Measurements from ENCODE around the gene SNX1.
"Not testable (repeated sequence)": the region's sequence is repeated elsewhere in the genome, so short reads cannot be mapped to it uniquely, and the experiment has no call there.

The SNX1 gene, protein sequence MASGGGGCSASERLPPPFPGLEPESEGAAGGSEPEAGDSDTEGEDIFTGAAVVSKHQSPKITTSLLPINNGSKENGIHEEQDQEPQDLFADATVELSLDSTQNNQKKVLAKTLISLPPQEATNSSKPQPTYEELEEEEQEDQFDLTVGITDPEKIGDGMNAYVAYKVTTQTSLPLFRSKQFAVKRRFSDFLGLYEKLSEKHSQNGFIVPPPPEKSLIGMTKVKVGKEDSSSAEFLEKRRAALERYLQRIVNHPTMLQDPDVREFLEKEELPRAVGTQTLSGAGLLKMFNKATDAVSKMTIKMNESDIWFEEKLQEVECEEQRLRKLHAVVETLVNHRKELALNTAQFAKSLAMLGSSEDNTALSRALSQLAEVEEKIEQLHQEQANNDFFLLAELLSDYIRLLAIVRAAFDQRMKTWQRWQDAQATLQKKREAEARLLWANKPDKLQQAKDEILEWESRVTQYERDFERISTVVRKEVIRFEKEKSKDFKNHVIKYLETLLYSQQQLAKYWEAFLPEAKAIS
- 69.9 to 175 (median 130) reads per million in 17 experiments for total RNA-seq

DNA sequence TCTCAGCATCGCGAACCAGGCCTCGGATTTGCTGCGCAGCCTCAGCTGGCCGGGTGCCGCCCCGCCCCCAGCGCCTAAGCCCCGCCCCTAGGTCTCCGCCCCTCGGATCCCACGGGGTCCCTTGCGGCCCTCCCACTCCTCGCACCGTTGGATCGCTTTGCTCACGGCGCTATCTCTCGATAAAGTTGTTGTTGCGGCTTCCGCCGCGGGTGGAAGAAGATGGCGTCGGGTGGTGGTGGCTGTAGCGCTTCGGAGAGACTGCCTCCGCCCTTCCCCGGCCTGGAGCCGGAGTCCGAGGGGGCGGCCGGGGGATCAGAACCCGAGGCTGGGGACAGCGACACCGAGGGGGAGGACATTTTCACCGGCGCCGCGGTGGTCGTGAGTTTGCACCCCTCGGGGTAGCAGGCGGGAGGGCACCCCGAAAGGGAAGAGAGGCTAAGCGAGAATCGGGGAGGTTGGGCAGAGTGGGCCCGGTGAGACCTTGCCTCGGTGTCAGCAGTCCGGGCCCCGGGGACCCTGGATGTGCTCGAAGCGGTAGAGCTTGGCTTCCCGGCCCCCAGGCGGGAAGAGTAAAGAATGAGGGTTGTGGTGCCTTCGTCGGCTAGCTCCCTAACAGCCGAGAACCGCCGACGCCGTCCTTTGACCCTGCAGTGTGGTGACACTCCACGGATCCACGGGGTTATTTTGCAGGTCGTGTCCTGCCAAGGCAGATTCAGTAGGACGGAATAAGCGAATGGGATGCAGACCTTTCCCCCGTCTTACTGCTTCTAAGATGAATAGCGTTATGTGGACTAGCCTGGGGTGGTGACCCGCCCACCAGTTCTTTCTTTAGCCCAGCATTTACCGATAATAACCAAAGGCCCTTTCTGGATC is at the start of gene SNX1:
SNX1 (plus strand) TSS at position 188 of the 873 bp plus-strand sequence; CDS start at position 220, 32 bp downstream.
- DNase-seq = peak; percentile 97 to 98 (median 98)

DNA sequence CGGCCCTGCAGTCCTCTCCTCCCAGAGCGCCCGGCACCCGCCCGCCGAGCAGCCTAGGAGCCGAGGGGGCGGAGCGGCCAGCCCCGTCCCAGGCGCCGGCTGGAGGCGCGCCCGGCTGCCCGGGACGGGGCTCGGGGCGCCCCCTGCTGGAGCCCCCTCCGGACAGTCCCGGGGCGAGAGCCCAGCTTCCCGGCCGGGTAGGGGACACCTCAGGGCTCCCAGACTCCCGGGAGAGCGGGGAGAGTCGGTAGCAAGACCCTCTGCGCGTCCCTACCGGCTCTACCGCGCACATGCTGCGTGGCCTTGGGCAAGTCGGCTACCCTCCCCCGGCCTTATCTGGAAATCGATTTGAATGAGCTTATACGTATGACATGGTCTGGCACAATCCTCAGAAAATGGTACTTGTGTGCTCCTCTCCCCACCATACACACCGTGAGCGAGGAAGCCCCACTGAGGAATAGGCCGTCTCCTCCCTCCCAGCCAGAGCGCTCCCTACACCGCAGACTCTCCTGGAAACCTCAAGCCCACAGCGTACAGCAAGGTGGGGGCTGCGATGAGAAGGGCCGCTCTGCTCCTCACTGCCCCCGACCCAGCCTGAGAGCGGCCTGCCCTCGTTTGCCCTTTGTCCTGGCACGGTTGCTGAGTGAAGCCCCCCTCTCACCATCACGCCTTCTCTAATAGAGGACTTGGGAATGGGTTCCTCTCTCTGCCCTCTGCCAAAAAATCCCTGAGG is 49.2 kb upstream of the SNX1 start, which contains the start of gene DAPK2:
DAPK2 (minus strand) TSS at position 65 of the 733 bp plus-strand sequence. CDS start 6,224 bp downstream, outside the sequence.
- DNase-seq = peak; percentile 70 to 92 (median 84)

DNA sequence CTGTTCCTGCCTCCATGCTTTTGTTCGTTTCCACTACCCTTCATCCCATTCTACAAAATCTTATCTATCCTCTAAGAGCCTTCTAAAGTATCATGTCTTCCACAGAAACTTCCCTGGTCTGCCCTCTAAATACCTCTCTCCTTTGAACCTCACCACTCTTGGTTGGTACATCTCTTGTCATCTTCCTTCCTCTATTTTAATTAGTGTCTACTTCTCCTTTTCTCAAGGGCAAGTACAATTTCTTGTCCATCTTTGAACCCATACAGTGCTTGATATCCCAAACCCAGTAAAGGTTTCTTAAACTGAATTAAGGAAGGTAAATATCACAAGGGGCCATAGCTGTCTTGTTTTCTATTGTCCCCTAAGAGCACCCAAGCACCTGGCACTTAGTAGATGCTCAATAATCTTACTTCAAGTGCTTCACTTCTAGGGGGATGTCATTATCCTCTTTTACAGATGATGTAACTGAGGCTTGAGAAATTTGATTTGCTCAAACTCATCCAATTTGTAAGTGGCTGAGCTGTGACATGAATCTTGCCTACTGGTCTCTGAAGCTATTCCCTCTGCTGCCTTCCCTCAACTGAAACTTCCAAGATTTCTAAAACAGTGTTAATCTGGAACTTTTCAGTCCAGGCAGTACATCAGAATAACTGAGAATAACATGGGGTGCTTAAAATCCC is 46.9 kb upstream of the SNX1 start:
- DNase-seq = peak in 3 of 4 experiments; percentile 44 to 78 (median 74)

DNA sequence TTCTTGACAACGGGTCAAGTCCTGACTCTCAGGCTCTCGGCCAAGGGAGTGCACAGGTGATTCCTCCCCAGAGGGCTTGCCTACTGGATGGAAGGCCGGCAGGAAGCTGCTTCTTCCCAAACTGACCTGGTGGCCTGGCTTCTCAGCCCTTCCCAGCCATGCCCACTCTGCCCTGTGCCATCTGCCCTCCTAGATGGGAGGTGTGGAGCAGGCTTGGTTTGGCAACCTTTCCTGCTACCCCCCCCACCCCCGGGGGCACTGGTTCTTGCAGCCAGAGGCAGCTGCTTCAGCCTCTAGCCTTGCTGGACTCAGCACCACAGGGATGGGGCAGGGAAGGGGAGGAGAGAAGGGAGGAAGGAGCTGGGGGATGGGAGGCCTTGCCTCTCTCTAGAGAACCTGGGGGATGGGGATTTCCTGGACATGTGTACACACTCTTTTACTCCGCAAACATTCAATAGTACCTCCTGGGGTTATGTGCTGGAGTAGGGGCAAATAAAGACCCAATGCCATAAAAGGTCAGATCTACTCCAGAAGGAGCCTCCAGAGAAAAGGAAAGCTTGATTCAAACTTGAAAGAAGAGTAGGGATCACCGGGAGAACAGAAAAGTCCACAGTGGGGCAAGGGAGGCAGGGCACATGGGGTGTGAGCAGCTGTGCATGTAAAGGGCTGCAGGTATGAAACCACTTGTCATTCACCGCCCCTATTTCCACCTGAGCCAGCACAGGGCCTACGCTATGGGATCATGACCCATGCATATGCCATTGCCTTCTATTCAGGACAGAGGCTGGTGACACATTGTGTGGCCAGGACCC is 45.3 kb upstream of the SNX1 start:
- no peak for DNase-seq

DNA sequence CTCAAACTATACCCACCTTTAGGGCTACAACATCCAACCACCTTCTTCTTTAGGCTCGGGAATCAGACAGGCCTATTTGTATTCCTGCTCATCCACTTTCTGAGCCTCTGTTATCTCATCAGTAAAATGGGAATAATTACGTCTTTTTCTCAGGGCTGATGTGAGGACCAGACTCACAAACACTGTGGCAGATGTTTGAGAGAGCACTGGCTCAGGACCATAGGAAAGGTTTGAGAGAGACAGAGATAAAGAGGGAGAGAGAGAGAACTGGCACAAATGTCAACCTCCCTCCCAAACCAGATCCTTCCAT is 44.7 kb upstream of the SNX1 start:
- no peak for DNase-seq

DNA sequence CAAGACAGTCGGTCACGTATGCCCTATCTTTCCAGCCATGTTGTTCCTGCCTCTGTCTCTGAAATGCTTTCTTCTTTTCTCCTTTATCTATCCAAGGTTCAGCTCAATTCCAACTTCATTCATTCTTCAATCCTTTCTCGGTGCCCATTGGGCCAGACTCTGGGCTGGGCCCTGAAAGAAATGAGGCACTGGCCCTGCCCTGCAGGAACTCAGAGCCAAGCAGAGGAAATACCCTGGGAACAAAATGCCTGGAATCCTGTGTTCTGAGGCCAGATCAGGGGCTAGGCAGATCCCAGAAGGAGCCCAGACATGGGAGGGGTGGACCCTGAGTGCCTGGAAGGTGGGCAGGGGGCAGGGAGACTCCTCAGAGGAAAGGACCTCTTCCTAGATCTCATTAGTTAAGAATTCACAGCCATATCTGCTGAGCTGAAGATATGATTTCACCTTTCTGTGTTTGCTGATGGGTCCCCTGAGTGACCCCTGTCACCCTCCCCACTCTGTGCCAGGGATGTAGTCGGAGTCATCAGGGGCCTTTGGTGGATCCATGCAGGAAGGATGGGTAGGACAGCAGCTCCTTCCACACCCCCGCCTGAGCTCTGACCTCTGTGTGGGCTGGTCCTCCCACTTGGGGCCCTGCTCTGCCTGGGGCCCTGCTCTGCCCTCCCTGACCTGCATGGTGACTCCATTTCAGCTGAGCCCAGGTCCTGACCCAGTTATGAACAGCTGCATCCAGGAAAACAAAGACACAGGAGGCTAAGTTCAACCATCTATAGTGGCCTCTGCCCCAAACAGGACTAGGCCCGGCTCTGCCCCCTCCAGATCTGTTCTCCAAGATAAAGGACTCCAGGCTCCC is 44.1 kb upstream of the SNX1 start:
- peak in 3 of 4 experiments; percentile 32 to 36 (median 34) for DNase-seq

DNA sequence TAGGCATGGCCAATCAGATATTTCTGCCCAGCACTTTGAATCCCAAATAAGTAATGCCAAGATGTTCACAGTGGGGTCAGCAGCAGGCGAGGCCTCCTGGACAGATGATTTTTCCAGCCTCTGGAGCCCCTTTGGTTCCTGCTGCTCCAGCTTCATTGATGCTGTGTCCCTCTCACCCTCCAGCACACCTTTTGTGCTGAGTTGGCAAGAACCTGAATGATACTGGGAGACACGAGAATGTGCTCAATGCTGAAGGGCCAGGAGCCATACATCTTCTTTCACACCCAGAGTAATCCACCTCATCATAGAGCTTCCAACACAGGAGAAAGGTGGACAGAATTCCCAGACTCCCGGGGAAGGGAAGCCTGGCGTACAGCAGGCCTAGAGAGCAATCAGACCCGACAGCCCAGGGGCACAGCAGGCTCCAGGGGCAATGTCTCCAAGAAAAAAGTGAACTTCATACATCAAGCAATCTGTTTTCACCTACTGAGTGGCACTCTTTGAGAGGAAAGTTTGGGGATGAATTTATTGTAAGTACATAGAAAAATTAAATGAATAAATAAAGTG is 42.8 kb upstream of the SNX1 start:
- DNase-seq = no peak

DNA sequence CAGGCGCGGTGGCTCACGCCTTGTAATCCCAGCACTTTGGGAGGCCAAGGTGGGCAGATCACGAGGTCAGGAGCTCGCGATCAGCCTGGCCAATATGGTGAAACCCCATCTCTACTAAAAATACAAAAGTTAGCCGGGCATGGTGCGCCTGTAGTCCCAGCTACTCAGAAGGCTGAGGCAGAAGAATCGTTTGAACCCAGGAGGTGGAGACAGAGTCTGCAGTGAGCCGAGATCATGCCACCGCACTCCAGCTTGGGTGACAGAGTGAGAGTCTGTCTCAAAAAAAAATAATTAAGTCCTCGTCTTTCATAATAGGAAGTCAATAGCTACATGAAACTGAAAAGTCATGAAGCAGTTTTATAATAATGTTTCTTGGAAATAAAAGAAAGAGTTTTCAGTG is 42.1 kb upstream of the SNX1 start:
- DNase-seq = not testable (repeated sequence)

DNA sequence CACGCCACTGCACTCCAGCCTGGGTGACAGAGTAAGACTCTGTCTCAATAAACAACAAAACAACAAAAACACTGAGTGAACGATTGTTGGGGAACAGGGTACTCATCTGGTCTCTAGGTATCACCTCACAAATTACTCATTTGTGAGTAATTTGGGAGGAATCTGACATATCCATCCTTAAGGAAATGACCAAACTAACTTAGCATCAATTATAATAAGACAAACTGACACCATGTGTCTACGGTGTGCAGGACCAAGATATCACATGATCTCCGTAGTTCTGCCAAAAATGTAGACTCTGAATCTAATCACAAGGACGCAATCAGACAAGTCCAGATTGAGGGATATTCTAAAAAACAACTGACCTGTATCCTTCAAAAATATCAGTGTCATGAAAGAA is 37.5 kb upstream of the SNX1 start:
- DNase-seq = no peak

DNA sequence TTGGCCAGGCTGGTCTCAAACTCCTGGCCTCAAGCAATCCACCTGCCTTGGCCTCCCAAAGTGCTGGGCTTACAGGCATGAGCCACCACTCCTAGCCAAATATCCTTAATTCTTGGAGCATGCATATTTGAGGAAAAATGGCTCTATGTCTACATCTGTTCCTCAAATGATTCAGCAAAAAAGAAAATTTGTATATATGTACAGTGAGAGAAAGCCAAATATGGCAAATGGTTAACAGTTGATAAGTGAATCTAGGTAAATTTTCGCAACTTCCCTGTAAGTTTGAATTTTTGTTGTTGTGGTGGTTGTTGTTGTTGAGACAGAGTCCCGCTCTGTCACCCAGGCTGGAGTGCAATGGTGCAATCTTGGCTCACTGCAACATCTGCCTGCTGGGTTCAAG is 36.7 kb upstream of the SNX1 start:
- DNase-seq = not testable (repeated sequence)

DNA sequence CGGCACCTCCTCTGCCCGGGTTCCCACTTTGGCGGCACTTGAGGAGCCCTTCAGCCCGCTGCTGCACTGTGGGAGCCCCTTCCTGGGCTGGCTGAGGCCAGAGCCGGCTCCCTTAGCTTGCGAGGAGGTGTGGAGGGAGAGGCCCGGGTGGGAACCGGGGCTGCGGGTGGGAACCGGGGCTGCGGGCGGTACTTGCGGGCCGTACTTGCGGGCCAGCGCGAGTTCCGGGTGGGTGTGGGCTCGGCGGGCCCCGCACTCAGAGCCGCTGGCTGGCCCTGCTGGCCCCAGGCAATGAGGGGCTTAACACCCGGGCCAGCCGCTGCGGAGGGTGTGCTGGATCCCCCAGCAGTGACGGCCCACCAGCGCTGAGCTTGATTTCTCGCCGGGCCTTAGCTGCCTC is 35.1 kb upstream of the SNX1 start:
- DNase-seq = no peak

DNA sequence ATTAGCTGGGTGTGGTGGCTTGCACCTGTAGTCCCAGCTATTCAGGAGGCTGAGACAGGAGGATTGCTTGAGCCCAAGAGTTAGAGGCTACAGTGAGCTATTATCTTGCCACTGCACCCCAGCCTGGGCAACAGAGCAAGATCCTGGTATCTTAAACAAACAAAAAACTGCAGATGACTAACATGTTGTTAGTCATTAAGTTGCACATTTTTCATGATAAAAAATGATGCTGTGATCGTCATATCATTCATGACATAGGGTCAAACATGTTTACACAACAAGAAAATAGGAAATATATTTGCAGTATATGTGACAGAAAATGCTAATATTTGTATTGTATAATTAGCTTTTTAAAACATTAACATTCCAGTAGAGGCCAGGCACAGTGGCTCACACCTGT is 29.3 kb upstream of the SNX1 start:
- DNase-seq = peak in 1 of 4 experiments; percentile 52

DNA sequence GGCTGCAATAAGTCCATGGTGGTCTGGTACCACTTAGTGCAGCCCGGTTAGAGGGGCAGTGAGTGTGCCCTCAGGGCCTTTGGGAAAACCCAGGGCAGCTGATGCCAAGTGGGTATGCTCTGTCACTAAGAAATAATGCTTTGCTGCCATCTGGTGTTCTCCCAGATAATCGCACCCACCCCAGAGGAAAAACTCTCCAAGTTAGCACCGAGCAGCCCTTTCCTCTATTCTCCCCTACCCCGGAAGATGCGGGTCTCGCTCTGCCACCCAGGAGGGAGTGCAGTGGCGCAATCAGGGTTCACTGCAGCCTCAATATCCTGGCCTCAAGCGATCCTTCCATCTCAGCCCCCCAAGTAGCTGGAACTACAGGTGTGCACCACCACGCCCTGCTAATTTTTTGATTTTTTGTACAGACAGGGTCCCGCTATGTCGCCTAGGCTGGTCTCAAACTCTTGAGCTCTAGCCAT is 28.2 kb upstream of the SNX1 start:
- peak; percentile 76 to 88 (median 82) for DNase-seq

DNA sequence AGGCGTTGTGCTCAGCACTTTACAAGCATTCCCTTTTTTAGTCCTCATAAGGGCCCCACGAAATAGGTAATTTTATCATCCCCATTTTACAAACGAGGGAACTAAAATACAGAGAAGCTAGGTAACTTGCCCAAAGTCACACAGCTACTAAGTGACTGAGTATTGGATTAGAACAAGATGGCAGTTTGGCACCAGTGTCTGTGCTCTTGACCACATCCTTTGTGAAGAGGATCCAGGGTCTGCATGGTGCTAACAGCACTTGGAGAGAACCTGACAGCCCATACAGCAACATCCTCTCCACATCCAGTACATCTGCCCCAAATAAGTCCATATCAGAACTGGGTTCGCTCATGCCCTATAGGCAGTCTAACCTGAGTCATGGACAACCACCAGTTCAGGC is 27.6 kb upstream of the SNX1 start:
- no peak for DNase-seq

DNA sequence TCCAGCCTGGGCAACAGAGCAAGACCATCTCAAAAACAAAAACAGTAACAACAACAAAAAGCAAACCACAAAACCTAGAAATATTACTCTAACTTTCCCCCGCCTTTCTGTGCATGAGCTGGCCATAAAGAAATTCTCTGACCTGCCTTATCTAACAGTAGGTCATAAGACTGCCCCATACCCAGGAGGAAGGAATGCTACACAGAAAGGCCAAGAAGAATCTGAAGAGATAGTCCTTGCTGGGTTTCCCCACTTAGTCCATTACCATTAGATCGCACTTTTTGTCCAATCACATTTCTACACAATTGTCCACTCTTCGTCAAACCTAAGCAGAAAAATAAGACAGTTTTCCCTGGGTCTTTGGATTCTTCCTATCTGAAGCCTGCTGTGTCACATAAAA is 25.7 kb upstream of the SNX1 start:
- DNase-seq = peak in 1 of 4 experiments; percentile 42

DNA sequence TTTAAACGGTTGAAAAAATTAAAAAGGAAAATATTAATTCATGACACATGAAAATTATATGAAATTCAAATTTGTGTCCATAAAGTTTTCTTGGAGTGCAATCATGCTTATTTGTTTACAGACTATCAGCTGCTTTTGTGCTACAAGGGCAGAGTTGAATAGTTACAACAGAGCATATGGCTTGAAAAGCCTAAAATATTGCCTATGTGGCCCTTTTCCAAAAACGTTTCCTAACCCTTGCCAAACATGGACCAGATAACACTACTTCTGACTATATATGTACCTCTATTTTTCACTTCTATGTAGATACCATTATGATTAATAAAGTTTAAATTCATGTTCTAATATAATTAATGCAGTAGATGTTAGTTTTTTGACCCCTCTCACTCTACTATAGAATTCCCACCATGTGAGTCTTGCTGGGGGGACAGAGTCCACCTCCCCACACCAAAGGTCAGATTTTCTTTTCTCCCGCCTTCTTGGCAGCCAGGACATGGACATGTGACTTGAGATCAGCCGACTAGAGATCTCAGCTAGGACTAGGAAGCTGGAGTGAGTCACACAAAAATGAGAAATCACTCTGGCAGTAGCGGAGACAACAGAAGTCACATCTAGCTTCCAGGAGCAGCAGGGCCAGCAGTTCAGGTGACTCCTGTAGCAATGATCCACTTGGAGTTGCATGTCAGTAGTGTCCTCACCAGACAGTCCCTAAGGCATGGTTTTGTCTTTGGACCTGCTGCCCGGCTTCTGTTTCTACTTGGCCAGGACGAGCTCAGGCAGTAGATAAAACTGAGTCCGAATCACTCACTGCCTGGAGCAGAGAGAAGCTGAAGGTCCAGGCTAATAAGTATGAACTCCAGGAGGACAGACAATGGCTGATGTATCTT is 24.6 kb upstream of the SNX1 start:
- peak; percentile 86 to 94 (median 89) for DNase-seq

DNA sequence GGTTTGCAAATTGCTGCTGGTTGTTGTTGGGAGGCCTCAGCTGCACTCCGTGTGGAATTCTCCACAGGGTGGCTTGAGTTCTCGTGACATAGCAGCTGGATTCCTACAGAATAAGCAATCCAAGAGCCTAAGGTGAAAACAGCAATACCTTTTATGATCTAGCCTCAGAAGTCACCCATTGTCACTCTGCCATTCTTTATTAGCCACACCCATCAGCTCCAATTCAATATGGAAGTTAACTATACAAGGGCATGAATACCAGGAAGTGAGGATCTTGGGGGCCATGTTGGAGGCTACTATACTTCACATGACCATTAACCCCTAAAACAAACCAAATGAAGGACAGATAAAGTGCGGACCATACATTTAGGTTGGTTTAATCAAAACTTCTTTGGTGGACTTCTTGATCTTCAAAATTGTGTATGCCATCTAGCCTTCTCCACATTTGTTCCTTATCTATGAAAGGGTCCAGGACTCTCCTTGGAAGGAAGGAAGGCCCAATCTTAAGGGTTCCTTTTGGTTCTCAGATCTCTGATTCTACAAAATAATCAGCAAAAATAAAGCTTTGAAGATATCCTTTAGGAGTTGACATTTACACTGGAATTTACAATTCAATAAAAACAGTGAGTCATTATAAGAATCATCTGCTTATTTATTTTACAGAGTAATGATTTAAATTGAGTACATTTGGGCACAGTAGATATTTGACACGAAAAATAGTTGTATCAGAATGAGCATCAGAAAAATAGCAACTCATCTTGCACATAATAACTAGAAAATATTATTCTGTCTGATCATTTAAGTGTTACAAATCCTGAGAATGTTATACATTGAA is 23.6 kb upstream of the SNX1 start:
- DNase-seq = peak in 2 of 4 experiments; percentile 32 to 43

Measured in suppressor macrophage (primary cell).